Right renal cortex interstitium (tissue), 3 donors: ENCODE data around the gene RASGRP2. TPM values are rescaled to one million over a fixed set of nuclear protein-coding genes. Genes with fewer than 3 reads are reported as not detected.

Source experiments
- DNase-seq, 3 donors: peaks; one replicate each; pipeline ENCODE4 v3.0.0-alpha.2; 2013; ENCODE audit warnings: low read depth in 3 of 3, low spot score in 2 of 3
- polyA plus RNA-seq, 3 donors: library from polyadenylated mRNA; unstranded; fragments of 120-200 nt; gene quantifications; one replicate each; pipeline ENCODE4 v1.2.1, GENCODE V29; 2013; ENCODE audit not compliant: insufficient read length in 3 of 3

Gene RASGRP2
- polyA plus RNA-seq, 3 donors, result 3.1 to 4.2 (median 3.8) TPM

DNA sequence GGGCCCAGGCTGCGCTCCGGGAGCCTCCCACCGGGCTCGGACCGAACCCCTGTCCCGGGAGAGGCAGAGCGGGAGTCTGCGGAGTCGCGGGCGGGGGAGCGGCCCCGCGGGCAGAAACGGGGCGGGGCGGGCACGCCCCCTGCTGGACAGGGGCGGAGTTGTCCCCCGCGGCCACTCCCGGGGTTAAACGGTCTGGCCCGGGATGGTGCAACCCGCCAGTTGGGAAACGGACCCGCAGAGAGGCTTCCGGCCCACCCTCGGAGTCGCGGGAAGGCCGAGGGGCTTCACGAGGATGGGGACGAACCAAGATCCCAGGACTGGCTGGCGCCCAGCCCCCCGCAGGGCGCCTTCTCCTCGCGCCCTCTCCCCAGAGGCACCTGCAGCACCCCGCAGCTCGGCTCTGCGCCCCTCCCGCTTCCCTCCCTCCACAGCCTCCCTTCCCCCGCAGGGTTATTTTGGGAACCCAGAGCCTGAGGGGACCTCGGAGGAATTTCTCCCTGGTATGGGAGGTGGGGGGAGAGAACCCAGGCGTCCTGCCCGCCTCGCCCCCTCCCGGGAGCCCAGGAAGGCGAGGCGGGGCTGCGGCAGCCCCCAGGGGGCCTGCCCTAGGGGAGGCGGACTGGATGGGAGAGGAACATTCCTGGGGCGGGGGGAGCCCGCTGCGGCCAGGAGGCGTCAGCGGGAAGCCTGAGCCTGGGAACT is 902 bp downstream of the RASGRP2 start:
- no peak for DNase-seq

DNA sequence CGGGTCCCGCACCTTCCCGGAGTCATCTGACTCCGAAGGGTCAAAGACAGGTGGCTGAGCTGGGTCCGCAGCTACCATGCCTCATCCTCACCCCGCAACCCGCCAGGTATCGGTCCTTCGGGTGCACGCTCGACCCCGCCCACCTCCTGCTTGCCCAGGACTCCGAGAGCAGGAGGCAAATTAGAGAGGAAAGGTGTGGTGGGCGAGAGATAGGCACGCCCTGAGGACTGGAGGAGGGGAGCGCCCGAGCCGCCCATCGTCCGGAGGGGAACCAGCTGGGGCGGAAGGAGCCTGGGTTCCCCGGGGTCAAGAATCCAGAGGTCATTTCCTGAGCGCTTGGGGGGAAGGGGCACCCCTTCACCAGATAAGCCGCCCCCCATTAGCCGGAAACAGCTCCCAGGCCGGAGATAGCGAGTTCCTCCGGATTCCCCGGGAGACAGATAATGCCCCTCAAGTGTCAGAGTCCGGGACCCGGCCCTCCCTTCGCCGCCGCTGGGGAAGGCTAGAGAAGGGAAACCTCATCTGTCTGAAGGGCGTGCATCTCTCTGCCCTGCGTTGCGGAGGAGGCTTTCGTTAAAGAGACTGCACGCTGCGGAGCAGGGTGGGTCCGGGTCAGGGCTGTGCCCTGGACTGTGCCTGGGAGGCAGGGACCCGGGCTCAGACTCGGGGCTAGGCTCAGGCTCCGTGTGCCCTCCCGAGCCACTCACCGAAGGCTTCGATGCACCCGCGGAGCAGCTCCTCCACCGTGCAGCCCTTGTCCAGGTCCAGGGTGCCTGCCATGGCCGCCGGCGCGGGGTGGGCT is 1.7 kb downstream of the RASGRP2 start:
- no peak for DNase-seq

- no peak for DNase-seq
Observed at GRCh38 chr11:64741375-64742086, 2.4 kb downstream of the RASGRP2 start.

GRCh38 chr11:64739871-64740270 is 4.1 kb downstream of the RASGRP2 start:
- DNase-seq, result no peak

- DNase-seq, result no peak
Observed at GRCh38 chr11:64736654-64737053, 7.3 kb downstream of the RASGRP2 start.

GRCh38 chr11:64735725-64736259 is 8.2 kb downstream of the RASGRP2 start:
- no peak for DNase-seq

DNA sequence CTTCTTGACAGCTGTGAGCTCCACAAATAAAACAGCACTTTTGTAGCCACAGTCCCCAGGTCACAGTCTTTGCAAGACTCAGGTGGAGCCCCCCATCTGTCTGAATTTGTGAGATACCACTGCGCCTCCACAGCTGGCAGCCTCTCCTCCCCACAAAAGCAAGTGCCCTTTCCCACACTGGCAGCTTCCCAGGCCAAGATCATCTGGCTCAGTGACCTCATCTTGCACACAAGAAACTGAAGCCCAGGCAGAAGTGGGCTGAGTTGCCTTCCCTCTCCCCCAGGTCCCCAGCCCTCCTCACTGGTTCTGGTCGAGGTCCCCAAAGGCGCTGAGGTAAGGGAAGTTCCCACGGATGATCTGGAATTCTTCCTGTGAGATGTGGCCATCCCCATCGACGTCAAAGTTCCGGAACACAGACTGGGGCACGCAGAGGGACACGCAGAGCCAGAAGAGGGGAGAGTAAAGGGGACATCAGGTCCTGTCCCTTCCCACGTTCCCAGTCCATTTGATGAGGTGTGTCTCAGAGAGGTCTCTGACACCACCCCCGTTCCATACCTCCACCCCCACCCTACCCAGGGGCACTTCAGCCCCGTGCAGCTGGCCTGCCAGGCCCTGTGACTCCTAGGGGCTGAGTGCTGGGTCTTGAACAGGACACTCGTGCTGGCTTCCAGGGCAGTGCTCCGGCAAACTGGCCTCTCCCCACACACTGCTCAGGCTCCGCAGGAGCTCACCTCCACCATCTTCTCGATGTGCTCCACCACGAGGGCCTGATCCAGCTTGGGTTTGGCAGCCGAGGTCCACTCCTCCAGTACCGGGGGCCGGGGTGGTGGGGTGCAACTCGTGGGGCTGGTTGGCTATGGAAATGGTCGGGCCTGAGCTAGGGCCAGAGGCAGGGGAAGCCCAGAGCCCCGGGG is 8.9 kb downstream of the RASGRP2 start:
- DNase-seq, result no peak

DNA sequence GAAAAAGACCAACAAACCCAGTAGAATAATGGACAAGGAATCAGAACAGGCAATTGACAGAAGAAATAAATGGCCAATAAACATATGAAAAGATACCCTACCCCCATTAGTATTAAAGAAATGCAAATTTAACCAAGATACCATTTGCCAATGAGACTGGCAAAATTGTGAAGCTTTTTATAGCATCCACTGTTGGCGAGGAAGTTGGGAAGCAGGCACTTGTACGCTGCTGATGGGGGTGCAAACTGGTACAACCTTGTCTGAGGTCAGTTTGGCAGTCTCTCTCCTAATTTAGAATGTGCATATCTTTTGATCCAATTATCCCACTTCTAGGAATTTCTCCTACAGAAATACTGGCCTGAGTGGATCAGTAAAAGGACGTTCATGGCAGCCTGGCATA is 12.3 kb downstream of the RASGRP2 start:
- no peak for DNase-seq

GRCh38 chr11:64729851-64730382 is 14.0 kb downstream of the RASGRP2 start:
- no peak for DNase-seq

DNA sequence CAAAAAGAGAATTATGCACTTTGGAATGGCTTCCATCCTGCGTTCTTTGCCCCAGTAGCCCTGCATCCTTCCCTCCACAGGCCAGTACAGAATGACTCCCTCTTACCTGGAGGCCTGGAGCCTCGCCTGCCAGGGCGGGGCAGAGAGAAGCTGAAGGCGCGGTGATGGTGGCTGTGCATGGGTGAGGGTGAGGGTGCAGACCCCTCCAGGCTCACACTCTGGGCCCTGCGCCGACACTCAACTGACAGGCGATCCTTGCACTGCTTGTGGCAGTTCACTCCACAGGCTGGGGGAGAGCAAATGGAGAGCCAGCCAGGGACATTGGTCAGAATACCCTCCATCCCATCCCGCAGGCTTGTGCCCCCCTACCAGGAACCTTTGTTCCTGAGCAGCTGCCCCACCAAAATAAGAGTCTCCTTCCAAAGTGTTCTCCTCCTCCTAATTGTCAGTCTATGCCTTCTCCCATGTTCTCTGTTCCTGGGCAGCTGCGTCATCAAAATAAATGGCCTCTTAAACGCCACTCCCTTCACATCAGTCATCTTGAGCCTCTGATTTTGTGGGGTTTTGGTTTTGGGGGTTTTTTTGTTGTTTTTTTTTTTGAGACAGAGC is 15.1 kb downstream of the RASGRP2 start:
- DNase-seq, result no peak

DNA sequence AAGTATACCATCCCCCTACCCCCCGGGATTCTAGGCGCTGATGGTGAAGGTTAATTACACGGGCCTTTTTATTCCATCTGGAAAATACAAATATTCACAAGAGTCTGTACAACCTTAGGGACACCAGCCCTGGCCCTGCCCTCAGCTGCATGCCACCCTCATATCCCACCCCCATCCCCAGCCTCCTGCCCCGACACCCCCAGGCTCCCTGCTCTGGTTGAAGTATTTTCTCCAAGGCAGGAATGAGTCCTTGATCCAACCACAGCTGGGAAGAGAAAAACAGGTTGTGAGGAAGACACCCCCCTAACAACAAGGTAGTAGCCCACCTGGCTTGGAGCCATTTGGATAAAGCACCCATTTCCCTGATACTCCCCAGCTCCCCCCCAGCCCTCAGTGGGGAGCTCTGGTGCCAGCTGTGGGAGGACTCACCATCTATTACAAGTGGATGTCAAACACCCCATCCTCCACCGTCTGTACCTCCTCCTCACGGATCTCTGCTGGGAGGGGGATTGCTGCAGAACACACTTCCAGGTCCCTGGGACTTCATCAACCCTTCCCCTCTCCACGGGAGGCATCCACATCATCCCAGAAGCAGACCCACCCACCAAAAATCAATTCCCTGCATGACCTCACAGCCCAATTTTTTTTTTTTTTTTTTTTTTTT is 16.9 kb downstream of the RASGRP2 start:
- DNase-seq, result no peak

DNA sequence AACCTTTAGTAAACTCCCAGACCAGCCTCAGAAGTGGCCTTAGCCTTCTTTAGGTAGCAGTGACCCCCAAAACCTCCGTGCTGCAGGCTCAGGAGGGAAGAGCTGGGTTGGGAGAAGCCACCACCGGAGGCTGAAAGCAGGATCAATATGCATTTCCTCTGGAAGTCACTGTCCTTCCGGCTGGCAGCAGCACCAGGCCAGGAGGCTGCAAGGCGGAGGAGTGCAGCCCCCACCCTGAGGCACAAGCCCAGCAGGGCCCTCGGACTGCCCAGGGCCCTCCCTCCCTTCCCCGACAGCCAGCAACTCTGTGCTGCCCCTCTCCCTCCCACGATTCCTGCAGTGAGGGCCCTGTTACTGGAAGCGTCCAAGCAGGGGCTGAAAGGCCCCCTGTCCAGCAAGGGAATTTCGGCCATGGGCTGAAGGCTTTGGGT is 17.7 kb downstream of the RASGRP2 start:
- no peak for DNase-seq

- DNase-seq, result no peak
Observed at GRCh38 chr11:64724863-64725532, 18.9 kb downstream of the RASGRP2 start.

DNA sequence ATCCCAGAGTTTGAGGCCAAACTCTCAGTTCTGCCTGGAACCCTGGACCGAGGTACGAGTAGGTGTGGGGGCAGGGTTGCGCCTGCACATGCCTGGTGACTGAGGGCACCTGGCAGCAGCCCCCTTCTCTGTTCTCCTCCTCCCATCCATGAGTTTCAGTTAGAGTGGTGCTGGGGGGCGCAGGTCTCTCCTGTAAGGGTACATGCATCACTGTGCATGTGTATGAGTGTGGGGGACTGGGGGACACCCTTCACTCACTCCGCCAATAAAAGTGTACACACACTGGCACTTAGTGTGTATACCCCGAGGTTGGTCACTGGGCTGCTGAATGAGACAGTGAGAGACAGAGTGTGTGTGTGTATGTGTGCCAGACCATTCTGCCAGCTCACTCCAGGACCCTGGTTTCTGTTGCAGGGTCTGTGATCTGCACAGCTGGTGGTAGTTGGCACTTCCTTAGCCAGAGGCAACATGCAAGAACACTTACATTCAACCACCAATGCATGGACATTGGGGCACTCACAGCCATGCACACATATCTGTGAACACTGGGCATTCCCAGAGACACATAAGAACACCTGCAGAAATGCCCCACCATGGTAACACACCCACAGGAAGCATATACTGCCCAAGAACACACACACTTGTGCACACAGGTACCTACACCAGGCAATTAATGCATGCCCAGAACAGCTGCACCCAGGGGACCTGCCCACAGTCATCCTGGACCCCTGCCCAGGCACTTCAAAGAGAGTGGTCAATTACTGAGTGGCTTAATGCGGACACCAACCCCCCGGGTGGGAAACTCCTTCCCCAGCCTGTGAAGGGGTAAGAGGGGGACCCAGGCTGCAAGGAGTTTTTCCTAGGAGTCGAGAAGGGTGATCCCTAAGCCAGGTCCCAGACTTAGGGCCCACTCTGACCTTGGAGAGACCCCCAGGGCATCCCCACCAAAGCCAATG is 19.8 kb downstream of the RASGRP2 start:
- no peak for DNase-seq

DNA sequence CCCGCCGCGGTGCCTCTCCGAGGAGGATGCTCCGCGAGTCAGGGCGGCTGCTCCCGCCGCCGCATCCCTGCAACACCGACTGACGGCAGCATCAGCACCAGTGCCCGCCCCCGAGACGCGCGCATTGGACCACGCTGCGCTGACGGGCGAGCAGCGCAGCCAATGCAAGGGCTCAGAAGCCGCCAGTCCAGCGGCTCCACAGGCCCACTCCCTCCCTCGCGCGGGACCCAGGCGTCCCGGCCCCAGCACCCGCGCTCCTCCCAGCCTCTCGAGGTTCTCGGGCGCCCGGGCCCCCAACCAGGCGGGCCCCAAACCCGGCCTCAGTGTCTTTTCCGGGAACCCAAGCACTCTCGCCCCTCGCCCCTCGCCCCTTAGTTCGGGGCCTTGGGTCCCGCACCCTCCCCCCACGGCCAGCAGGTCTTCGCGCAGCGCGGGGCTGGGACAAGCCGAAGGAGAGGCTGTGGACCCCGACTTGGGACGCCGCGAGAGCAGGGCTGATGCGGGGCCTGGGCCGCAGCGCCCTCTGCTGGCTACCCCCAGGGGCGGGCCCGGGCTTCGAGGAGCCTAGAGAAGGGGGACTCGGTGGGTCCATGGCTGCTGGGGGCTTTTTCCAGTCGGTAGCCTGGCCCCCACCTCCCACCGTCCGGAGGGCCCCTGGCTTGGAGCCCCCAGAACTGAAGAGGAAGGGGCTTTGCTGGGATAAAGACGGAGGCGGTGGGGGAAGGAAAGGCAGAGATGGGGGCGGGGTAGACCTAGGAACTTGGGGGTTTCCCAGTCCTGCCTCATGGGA is 20.6 kb downstream of the RASGRP2 start, which contains the start of gene NRXN2:
Gene NRXN2 (minus strand): TSS at position 81 of the 790 bp plus-strand sequence. CDS start 9,498 bp downstream, outside the sequence.
- DNase-seq, result no peak
